Activated CD8-positive, alpha-beta memory T cell treated with anti-CD3 and anti-CD28 coated beads, Interleukin-2, amount 50 U/mL, for 24 hours (primary cell): ENCODE data around the gene RASSF1.

Experiments
- DNase-seq: peaks from one replicate; pipeline ENCODE4 v3.0.0-alpha.2; 2020; ENCODE audit errors: extremely low read depth

RASSF1 gene

GRCh38 chr3:50340448-50341329, at the start of gene RASSF1:
TSS of gene RASSF1 (minus strand) at chr3:50340836. CDS start at chr3:50340805, 31 bp downstream.
- DNase-seq = no peak

- DNase-seq = no peak
These were observed 48.8 kb upstream of the RASSF1 start for GRCh38 chr3:50389414-50389767.

GRCh38 chr3:50388720-50389413, 48.2 kb upstream of the RASSF1 start:
- DNase-seq = no peak

- DNase-seq = no peak
These were observed 47.5 kb upstream of the RASSF1 start for GRCh38 chr3:50388016-50388719.

GRCh38 chr3:50385754-50386153, 45.1 kb upstream of the RASSF1 start:
- DNase-seq = no peak

GRCh38 chr3:50383750-50384149, 43.1 kb upstream of the RASSF1 start:
- DNase-seq = no peak

- DNase-seq = no peak
These were observed 42.1 kb upstream of the RASSF1 start for GRCh38 chr3:50382722-50383121.

- DNase-seq = no peak
These were observed 40.7 kb upstream of the RASSF1 start for GRCh38 chr3:50381383-50381782.

- no peak for DNase-seq
These were observed 39.9 kb upstream of the RASSF1 start for GRCh38 chr3:50380405-50381085.

GRCh38 chr3:50378757-50379156, 38.1 kb upstream of the RASSF1 start:
- no peak for DNase-seq

- no peak for DNase-seq
These were observed 37.4 kb upstream of the RASSF1 start for GRCh38 chr3:50378024-50378423.

- no peak for DNase-seq
These were observed 34.8 kb upstream of the RASSF1 start for GRCh38 chr3:50375258-50375931.

GRCh38 chr3:50374363-50375257, 34.0 kb upstream of the RASSF1 start:
- no peak for DNase-seq

GRCh38 chr3:50373146-50374051, 32.8 kb upstream of the RASSF1 start:
- DNase-seq = no peak

GRCh38 chr3:50372349-50372748, 31.7 kb upstream of the RASSF1 start:
- DNase-seq = no peak

GRCh38 chr3:50371133-50371685, 30.6 kb upstream of the RASSF1 start:
- DNase-seq = no peak

GRCh38 chr3:50370594-50370993, 30.0 kb upstream of the RASSF1 start:
- no peak for DNase-seq

GRCh38 chr3:50369012-50369670, 28.5 kb upstream of the RASSF1 start:
- no peak for DNase-seq
